NT2/D1 (cell line): ENCODE measurements around the gene PI4KA.
"Not testable (repeated sequence)": the region's sequence is repeated elsewhere in the genome, so short reads cannot be mapped to it uniquely, and the experiment has no call there.

Experiments used
- DNase-seq: peaks from one replicate; pipeline ENCODE4 v3.0.0-alpha.2; 2011; ENCODE audit warnings: low read depth, low spot score
- H3K27me3 ChIP-seq: 2 replicates; pipeline ENCODE4 v1.6.0; 2011; ENCODE audit warnings: mild to moderate bottlenecking; ENCODE audit not compliant: insufficient read length, insufficient read depth
- H3K36me3 ChIP-seq: 2 replicates; pipeline ENCODE4 v1.6.1; 2011; ENCODE audit warnings: mild to moderate bottlenecking, low read length, mixed read lengths; ENCODE audit not compliant: insufficient read depth, insufficient read length
- H3K4me1 ChIP-seq: 2 replicates; pipeline ENCODE4 v1.5.1; 2011; ENCODE audit not compliant: insufficient read depth, insufficient read length
- H3K4me3 ChIP-seq: 2 replicates; pipeline ENCODE4 v1.5.1; 2011; ENCODE audit warnings: low read depth; ENCODE audit not compliant: insufficient read length
- H3K9ac ChIP-seq: 2 replicates; pipeline ENCODE4 v1.6.0; 2011; ENCODE audit warnings: low read depth; ENCODE audit not compliant: insufficient read length
- H3K9me3 ChIP-seq: 2 replicates; pipeline ENCODE4 v1.5.1; 2011; ENCODE audit warnings: mild to moderate bottlenecking, low read length; ENCODE audit not compliant: insufficient read depth
- SUZ12 ChIP-seq: IDR thresholded peaks from 2 replicates; pipeline ENCODE4 v1.6.1; 2011; ENCODE audit not compliant: insufficient read length, insufficient read depth; ENCODE audit errors: extremely low read depth
- YY1 ChIP-seq: IDR thresholded peaks from 2 replicates; pipeline ENCODE4 v1.6.1; 2011; ENCODE audit not compliant: insufficient read length, insufficient read depth
- ZNF274 ChIP-seq: IDR thresholded peaks from 2 replicates; pipeline ENCODE4 v1.6.1; 2011; ENCODE audit warnings: mild to moderate bottlenecking, low read depth, low read length

Gene PI4KA

DNA sequence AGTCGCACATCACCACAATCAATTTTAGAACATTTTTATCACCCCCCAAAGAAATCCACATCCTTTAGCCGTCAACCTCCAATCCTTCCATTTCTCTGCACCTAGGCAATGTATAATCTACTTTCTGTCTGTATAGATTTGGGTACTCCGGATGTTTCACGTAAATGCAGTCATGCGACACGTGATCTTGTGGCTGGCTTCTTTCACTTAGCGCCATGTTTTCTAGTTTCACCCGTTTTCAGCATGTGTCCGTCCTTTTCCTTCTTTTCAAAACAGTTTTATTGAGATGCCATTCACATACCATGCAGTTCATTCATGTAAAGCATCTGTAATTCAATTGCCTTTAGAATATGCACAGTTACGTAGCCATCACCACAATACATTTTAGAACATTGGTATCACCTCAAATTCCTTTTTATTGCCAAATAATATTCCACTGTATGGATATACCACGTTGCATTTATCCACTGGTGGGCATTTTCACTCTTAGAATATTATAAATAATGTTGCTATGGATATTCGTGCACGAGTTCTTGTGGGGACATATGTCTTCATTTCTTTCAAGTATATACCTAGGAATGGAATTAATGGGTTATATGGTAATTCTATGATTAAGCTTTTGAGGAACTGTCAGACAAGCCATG, 179.7 kb downstream of the PI4KA start:
- H3K4me3 ChIP-seq, H3K36me3 ChIP-seq, H3K4me1 ChIP-seq, DNase-seq, H3K9me3 ChIP-seq, H3K9ac ChIP-seq, H3K27me3 ChIP-seq: not testable (repeated sequence)

DNA sequence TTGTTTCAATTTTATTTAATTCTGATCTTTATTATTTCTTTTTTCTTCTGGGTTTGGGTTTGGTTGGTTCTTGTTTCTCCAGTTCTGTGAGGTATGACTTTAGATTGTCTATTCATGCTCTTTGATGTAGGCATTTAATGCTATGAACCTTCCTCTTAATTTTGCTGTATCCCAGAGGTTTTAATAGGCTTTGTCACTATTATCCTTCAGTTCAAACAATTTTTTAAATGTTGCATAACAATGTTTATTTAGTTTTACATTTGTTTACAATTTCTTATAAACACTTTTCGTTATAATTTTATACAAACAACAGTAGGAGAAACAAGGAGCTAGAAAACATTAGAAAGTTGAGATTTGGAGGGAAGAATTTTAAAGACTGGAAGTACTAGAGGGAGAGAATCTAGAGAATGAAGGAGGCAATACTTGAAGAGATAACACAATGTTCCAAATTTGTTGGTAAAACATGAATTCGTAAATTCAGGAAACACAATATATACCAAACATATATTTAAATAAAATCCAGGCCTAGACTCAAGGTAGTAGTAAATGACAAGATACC, 180.8 kb downstream of the PI4KA start:
- H3K9ac ChIP-seq: no peak overlapping the region
- H3K9me3 ChIP-seq: no peaks in the 10 kb centered on the region
- DNase-seq: no peak
- H3K36me3 ChIP-seq: no peaks in the 10 kb centered on the region
- no peak for TF ChIP-seq SUZ12
- no peak for TF ChIP-seq YY1
- no peak for TF ChIP-seq ZNF274
- no peak overlapping the region for H3K4me3 ChIP-seq
- no peaks in the 10 kb centered on the region for H3K27me3 ChIP-seq
- H3K4me1 ChIP-seq: no peaks in the 10 kb centered on the region

DNA sequence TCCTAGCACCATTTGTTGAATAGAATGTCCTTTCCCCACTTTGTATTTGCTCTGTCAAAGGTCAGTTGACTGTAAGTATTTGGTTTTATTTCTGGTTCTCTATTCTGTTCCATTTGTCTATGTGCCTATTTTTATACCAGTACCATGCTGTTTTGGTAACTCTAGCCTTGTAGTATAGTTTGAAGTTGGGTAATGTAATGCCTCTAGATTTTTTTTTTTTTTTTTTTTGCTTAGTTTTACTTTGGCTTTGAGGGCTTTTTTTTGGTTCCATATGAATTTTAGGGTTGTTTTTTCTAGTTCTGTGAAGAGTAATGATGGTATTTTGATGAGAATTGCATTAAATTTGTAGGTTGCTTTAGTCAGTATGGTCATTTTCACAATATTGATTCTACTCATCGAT, 183.0 kb downstream of the PI4KA start:
- not testable (repeated sequence) for H3K36me3 ChIP-seq, H3K9me3 ChIP-seq, DNase-seq

DNA sequence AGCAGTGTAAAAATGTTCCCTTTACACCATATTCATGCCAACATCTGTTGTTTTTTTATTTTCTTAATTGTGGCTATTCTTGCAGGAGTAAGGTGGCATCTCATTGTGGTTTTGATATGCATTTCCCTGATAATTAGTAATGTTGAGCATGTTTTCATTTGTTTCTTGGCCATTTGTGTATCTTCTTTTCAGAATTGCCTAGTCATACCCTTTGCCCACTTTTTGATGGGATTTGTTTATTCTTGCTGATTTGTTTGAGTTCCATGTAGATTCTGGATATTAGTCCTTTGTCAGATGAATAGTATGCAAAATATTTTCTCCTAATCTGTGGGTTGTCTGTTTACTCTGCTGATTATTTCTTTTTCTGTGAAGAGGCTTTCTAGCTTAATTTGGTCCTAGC, 183.6 kb downstream of the PI4KA start:
- no peak overlapping the region for H3K9ac ChIP-seq
- H3K9me3 ChIP-seq: no peaks in the 10 kb centered on the region
- TF ChIP-seq SUZ12 (no peak), ZNF274 (no peak), YY1 (no peak)
- H3K4me1 ChIP-seq: no peaks in the 10 kb centered on the region
- H3K27me3 ChIP-seq: no peaks in the 10 kb centered on the region
- H3K4me3 ChIP-seq: no peak overlapping the region
- no peak for DNase-seq
- no peaks in the 10 kb centered on the region for H3K36me3 ChIP-seq

More for the DNA sequence above, 183.0 kb downstream of the PI4KA start:
- not testable (repeated sequence) for H3K9ac ChIP-seq, H3K27me3 ChIP-seq, H3K4me3 ChIP-seq, H3K4me1 ChIP-seq

DNA sequence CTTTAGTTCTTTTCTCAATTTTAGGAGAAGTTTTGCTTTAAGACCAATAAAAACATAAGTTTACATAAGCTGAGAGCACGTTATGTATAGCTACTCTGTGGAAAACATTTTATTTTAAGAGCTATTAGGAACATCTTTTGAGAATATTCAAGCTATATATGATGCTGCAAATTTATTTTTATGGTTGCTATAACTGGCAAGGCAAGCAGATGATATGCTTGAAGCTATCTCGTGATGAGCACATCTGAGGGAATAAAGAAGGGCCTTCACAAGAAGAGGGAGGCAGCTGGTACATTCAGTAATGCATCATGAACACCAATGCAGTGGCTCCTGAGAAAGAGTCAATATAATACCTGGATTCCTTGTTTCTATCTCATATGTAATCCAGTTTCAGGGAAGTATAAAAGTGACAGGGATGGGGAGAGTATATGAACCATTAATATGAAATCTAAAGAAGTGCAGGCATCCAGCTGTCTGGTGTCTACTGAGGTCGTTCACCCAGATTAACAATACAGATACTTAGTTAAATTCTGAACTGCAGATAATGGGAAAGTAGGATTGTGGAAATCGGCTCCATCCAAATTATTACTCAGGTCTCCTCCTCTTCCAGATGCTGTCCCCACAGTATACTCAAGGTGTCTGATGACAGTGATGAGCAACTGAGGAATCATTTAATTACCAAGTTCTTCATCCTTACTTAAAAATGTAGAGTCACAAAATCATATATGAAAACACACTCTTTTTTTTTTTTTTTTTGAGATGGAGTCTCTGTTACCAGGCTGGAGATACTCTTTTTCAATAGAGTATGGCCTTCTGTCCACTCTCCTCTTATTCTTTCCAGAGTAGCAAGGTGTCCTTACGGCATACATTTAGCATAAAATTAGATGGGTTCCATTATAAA, 185.1 kb downstream of the PI4KA start:
- DNase-seq: no peak
- Histone ChIP-seq H3K4me1 (no peaks in the 10 kb centered on the region), H3K4me3 (no peak overlapping the region), H3K9me3 (no peaks in the 10 kb centered on the region), H3K27me3 (no peaks in the 10 kb centered on the region), H3K36me3 (no peaks in the 10 kb centered on the region), H3K9ac (no peak overlapping the region)
- no peak for TF ChIP-seq ZNF274

- Histone ChIP-seq H3K36me3 (no peaks in the 10 kb centered on the region), H3K9ac (no peak overlapping the region), H3K4me1 (no peaks in the 10 kb centered on the region), H3K4me3 (no peak overlapping the region), H3K9me3 (no peaks in the 10 kb centered on the region), H3K27me3 (no peaks in the 10 kb centered on the region)
- TF ChIP-seq YY1 (no peak), ZNF274 (no peak), SUZ12 (no peak)
- DNase-seq: no peak
These were observed 185.9 kb downstream of the PI4KA start for GRCh38 chr22:20672732-20673131.

- Histone ChIP-seq H3K9me3 (no peaks in the 10 kb centered on the region), H3K4me1 (no peaks in the 10 kb centered on the region), H3K9ac (no peak overlapping the region), H3K4me3 (no peak overlapping the region), H3K36me3 (no peaks in the 10 kb centered on the region), H3K27me3 (no peaks in the 10 kb centered on the region)
- TF ChIP-seq SUZ12 (no peak), ZNF274 (no peak), YY1 (no peak)
- DNase-seq: no peak
These were observed 186.6 kb downstream of the PI4KA start for GRCh38 chr22:20672082-20672424.
